Sigmoid colon (tissue), 4 donors: ENCODE measurements around the gene EIF1.

Experiments
- CTCF ChIP-seq, 4 experiments: fragments of 450-650 bp in 3 of 4; fragments of 200-600 bp in 1 of 4; IDR thresholded peaks; one replicate each; pipeline ENCODE4 v1.5.1; 2016 to 2019; ENCODE audit warnings: antibody characterized with exemption in 4 of 4, mild to moderate bottlenecking in 3 of 4, moderate library complexity in 2 of 4
- POLR2A ChIP-seq, 2 donors: fragments of 450-650 bp; IDR thresholded peaks; one replicate each; pipeline ENCODE4 v1.6.1; 2016; ENCODE audit warnings: antibody characterized with exemption in 2 of 2, mild to moderate bottlenecking in 2 of 2, moderate library complexity in 2 of 2
- POLR2AphosphoS5 ChIP-seq, 4 donors: sonication (generic); formaldehyde crosslinking; IDR thresholded peaks; one replicate each; pipeline ENCODE4 v1.6.1; 2017; ENCODE audit warnings: antibody characterized with exemption in 4 of 4

- TF ChIP-seq CTCF (IDR thresholded peaks at IDR 0.05): no peak
- no peak for TF ChIP-seq POLR2AphosphoS5 (IDR thresholded peaks at IDR 0.05)
- no peak for TF ChIP-seq POLR2A (IDR thresholded peaks at IDR 0.05)
Observed at GRCh38 chr17:41672153-41672552, 16.5 kb upstream of the EIF1 start.
